GM12878 (cell line): ENCODE results near the gene MRPL18. TPM values are rescaled to one million over a fixed set of nuclear protein-coding genes. Genes with fewer than 3 reads are reported as not detected.
"Not testable (repeated sequence)": the region's sequence is repeated elsewhere in the genome, so short reads cannot be mapped to it uniquely, and the experiment has no call there.

ENCODE experiments used
- ATAC-seq: fragments of 200-7000 bp; cut with Tn5 transposase; 3 replicates; pipeline ENCODE4 v1.9.1; 2020; ENCODE audit warnings: mild to moderate bottlenecking, moderate library complexity
- BruUV-seq: library from RNA; stranded (reverse); fragments of 400-500 nt; replicated peaks from 2 replicates; lab custom pipeline; 2021; lab: Mats Ljungman, UMichigan
- CTCF ChIA-PET: fragments of 300-600 bp; sonication (Branson Sonifier 250); formaldehyde crosslinking; extraction: SDS; loops from one replicate; lab custom pipeline; 2021; ENCODE audit warnings: inconsistent platforms; lab: Yijun Ruan, JAX
- POLR2A ChIA-PET: fragments of 350-600 bp; formaldehyde crosslinking; extraction: SDS; loops from one replicate; lab custom pipeline; 2021; ENCODE audit warnings: inconsistent platforms; lab: Charles Lee
- RAD21 ChIA-PET: fragments of 300-600 bp; sonication (Branson Sonifier 250); formaldehyde crosslinking; loops from one replicate; lab custom pipeline; 2023; ENCODE audit warnings: antibody characterized with exemption; ENCODE audit not compliant: unreplicated experiment; lab: Charles Lee
- SMC1A ChIA-PET: fragments of 300-600 bp; sonication (Branson Sonifier 250); formaldehyde crosslinking; loops from one replicate; lab custom pipeline; 2023; ENCODE audit not compliant: unreplicated experiment, uncharacterized antibody; lab: Charles Lee
- DNase-seq: peaks from one replicate; pipeline ENCODE4 v3.0.0-alpha.2; 2011; ENCODE audit warnings: low read depth, low spot score
- FAIRE-seq: peaks from 3 replicates; lab custom pipeline; 2011; peaks lifted over from hg19 to GRCh38; lab: Jason Lieb, UNC
- H2AFZ ChIP-seq: 2 replicates; pipeline ENCODE4 v1.6.0; 2011; ENCODE audit warnings: low read depth, low read length, control low read depth; ENCODE audit not compliant: control insufficient read depth
- H3K27ac ChIP-seq: 2 replicates; pipeline ENCODE4 v1.5.1; 2011; ENCODE audit warnings: control low read depth; ENCODE audit not compliant: control insufficient read depth, insufficient read depth
- H3K27me3 ChIP-seq, 2 experiments: replicated peaks in 1 of 2; 2 replicates each; pipeline versions ENCODE4 v1.6.0 to v1.6.1; 2011; ENCODE audit warnings: low read length in 1 of 2; ENCODE audit not compliant: control insufficient read depth in 2 of 2, insufficient read depth in 2 of 2
- H3K36me3 ChIP-seq, 2 experiments: 2 replicates each; pipeline ENCODE4 v1.5.1; 2011; ENCODE audit warnings: low read length in 1 of 2; ENCODE audit not compliant: control insufficient read depth in 2 of 2, insufficient read depth in 2 of 2
- H3K4me1 ChIP-seq: 2 replicates; pipeline ENCODE4 v1.6.1; 2011; ENCODE audit warnings: mild to moderate bottlenecking, low read length, moderate library complexity, mixed read lengths; ENCODE audit not compliant: control insufficient read depth, insufficient read depth
- H3K4me2 ChIP-seq: 2 replicates; pipeline ENCODE4 v1.6.0; 2011; ENCODE audit warnings: control low read depth; ENCODE audit not compliant: control insufficient read depth, insufficient read depth
- H3K4me3 ChIP-seq: fragments of 200-600 bp; sonication (generic); 2 replicates; pipeline ENCODE4 v1.5.1; 2016
- H3K79me2 ChIP-seq: 2 replicates; pipeline ENCODE4 v1.6.0; 2011; ENCODE audit warnings: low read length; ENCODE audit not compliant: control insufficient read depth, insufficient read depth
- H3K9ac ChIP-seq: 2 replicates; pipeline ENCODE4 v1.8.0; 2011; ENCODE audit warnings: low read length, control low read depth, mixed read lengths; ENCODE audit not compliant: control insufficient read depth, insufficient read depth
- H3K9me3 ChIP-seq: replicated peaks from 3 replicates; pipeline ENCODE4 v1.5.1; 2011; ENCODE audit warnings: mild to moderate bottlenecking, low read length; ENCODE audit not compliant: control insufficient read depth, insufficient read depth
- H4K20me1 ChIP-seq: 2 replicates; pipeline ENCODE4 v1.6.0; 2011; ENCODE audit not compliant: control insufficient read depth, insufficient read depth
- EP300 ChIP-seq, 2 experiments: fragments of 150-350 bp in 1 of 2; IDR thresholded peaks; 2 replicates each; pipeline ENCODE4 v1.6.1; 2011 to 2012; ENCODE audit warnings: low read depth in 2 of 2, low read length in 2 of 2, borderline replicate concordance in 1 of 2, improper control_type of control experiment in 1 of 2, inconsistent platforms in 1 of 2; ENCODE audit not compliant: control insufficient read depth in 1 of 2
- MYC ChIP-seq: IDR thresholded peaks from 2 replicates; pipeline ENCODE4 v1.6.1; 2011; ENCODE audit warnings: mild to moderate bottlenecking, low read length, moderate library complexity, inconsistent platforms; ENCODE audit not compliant: insufficient read depth, insufficient replicate concordance, insufficient read length, severe bottlenecking
- WGBS: methylation state at CpG from one replicate; pipeline ENCODE4 v1.1.6; 2016; ENCODE audit warnings: low lambda C conversion rate; ENCODE audit not compliant: insufficient replicate concordance, insufficient coverage; ENCODE audit errors: missing lambda C conversion rate; 5-methylcytosine and 5-hydroxymethylcytosine counted together
- in situ Hi-C: fragments of 300-500 bp; cut with MboI; formaldehyde crosslinking; loops from 9 replicates; pipeline ENCODE4 v1.14.3; 2018; ENCODE audit warnings: mixed read lengths
- intact Hi-C: fragments of 100-400 bp; cut with micrococcal nuclease; formaldehyde crosslinking; loops from one replicate; pipeline ENCODE4 v1.14.2; 2022; ENCODE audit not compliant: unreplicated experiment
- polyA plus RNA-seq, 11 experiments: library from polyadenylated mRNA; depleted of rRNA in 4 of 11; unstranded in 6 of 11; stranded (reverse) in 5 of 11; fragments of >200 nt; fragmentation: Nextera tagmentation in 4 of 11; fragmentation: Illumina TruSeq in 1 of 11; extraction: Ambion mirVana in 4 of 11; extraction: Trizol in 1 of 11; gene quantifications; 1 replicate in 1 of 11; 2 replicates in 10 of 11; pipeline versions ENCODE4 v1.2.1 to v1.2.3, GENCODE V29; 2011 to 2016; ENCODE audit warnings: inconsistent platforms in 2 of 11, missing spikeins in 2 of 11, low read depth in 1 of 11
- total RNA-seq, 4 experiments: library from RNA; depleted of rRNA in 3 of 4; stranded (reverse); fragments of >200 nt in 3 of 4; fragmentation: Illumina TruSeq in 1 of 4; extraction: Trizol in 1 of 4; gene quantifications; 2 replicates each; pipeline versions ENCODE4 v1.2.1 to v1.2.3, GENCODE V29; 2013 to 2021
- TF ChIP-seq, protein P1 (sequence below): fragments of 450-650 bp; IDR thresholded peaks from 2 replicates; pipeline ENCODE4 v1.6.1; 2017; ENCODE audit warnings: mild to moderate bottlenecking, moderate library complexity

MRPL18 gene
- total and polyA plus RNA-seq, 10 of the 15 experiments (the other 5 are each of a cell fraction or from before 2014, with no cell fraction given): 68.5 to 203 (median 116) TPM

GRCh38 chr6:159823953-159824352, 33.7 kb downstream of the MRPL18 start (continued):
- TF ChIP-seq EP300 (IDR thresholded peaks at IDR 0.05; ENCODE audit: borderline replicate concordance in 1 of 2, control insufficient read depth in 1 of 2, low read depth in 2 of 2, low read length in 2 of 2): no peak
- TF ChIP-seq, protein P1, sequence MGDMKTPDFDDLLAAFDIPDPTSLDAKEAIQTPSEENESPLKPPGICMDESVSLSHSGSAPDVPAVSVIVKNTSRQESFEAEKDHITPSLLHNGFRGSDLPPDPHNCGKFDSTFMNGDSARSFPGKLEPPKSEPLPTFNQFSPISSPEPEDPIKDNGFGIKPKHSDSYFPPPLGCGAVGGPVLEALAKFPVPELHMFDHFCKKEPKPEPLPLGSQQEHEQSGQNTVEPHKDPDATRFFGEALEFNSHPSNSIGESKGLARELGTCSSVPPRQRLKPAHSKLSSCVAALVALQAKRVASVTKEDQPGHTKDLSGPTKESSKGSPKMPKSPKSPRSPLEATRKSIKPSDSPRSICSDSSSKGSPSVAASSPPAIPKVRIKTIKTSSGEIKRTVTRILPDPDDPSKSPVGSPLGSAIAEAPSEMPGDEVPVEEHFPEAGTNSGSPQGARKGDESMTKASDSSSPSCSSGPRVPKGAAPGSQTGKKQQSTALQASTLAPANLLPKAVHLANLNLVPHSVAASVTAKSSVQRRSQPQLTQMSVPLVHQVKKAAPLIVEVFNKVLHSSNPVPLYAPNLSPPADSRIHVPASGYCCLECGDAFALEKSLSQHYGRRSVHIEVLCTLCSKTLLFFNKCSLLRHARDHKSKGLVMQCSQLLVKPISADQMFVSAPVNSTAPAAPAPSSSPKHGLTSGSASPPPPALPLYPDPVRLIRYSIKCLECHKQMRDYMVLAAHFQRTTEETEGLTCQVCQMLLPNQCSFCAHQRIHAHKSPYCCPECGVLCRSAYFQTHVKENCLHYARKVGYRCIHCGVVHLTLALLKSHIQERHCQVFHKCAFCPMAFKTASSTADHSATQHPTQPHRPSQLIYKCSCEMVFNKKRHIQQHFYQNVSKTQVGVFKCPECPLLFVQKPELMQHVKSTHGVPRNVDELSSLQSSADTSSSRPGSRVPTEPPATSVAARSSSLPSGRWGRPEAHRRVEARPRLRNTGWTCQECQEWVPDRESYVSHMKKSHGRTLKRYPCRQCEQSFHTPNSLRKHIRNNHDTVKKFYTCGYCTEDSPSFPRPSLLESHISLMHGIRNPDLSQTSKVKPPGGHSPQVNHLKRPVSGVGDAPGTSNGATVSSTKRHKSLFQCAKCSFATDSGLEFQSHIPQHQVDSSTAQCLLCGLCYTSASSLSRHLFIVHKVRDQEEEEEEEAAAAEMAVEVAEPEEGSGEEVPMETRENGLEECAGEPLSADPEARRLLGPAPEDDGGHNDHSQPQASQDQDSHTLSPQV: no peak
- TF ChIP-seq MYC: no peak
- TF ChIP-seq, all 136 proteins: peak for 0

DNA sequence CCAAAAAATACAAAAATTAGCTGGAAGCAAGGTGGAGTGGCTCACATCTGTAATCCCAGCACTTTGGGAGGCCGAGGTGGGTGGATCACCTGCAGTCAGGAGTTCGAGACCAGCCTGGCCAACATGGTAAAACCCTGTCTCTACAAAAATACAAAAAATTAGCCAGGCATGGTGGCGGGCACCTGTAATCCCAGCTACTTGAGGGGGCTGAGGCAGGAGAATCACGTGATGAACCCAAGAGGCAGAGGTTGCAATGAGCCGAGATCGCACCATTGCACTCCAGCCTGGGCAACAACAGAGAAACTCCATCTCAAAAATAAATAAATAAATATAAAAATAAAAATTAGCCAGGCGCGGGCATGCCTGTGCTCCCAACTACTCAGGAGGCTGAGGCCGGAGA, 34.4 kb downstream of the MRPL18 start:
- WGBS: 65% methylated on average over 9 of the region's 9 CpGs
- SMC1A ChIA-PET: interaction anchor here (1.1 to 1.5 kb wide), 2 partner anchors 12 to 13 kb away, joined by 3 to 5 read pairs; no protein-coding TSS in a partner anchor
- RAD21 ChIA-PET, H4K20me1 ChIP-seq, ATAC-seq, H2AFZ ChIP-seq, FAIRE-seq, H3K27ac ChIP-seq, intact Hi-C loops, H3K4me3 ChIP-seq, H3K79me2 ChIP-seq, in situ Hi-C loops, H3K4me2 ChIP-seq, BruUV-seq, H3K27me3 ChIP-seq, CTCF ChIA-PET, H3K4me1 ChIP-seq, H3K9me3 ChIP-seq, H3K36me3 ChIP-seq, DNase-seq, H3K9ac ChIP-seq, POLR2A ChIA-PET: not testable (repeated sequence)
